WERI-Rb-1 (cell line): Measurements from ENCODE around the gene ADARB2.

Experiments used
- DNase-seq: peaks from one replicate; pipeline ENCODE4 v3.0.0-alpha.2; 2020
- H3K27ac ChIP-seq: fragments of 250-450 bp; sonication (Bioruptor Pico); 2 replicates; pipeline ENCODE4 v1.5.1; 2020; ENCODE audit warnings: mild to moderate bottlenecking, moderate library complexity
- H3K27me3 ChIP-seq: fragments of 250-450 bp; sonication (Bioruptor Pico); 2 replicates; pipeline ENCODE4 v1.5.1; 2021; ENCODE audit warnings: mild to moderate bottlenecking, low read depth, moderate library complexity; ENCODE audit not compliant: insufficient read depth, severe bottlenecking
- H3K36me3 ChIP-seq: fragments of 250-450 bp; sonication (Bioruptor Pico); 2 replicates; pipeline ENCODE4 v1.5.1; 2020; ENCODE audit warnings: mild to moderate bottlenecking, moderate library complexity
- H3K4me3 ChIP-seq: 2 replicates; pipeline ENCODE4 v1.5.1; 2011; ENCODE audit warnings: low read depth, mild to moderate bottlenecking, control low read depth, low read length
- H3K9me3 ChIP-seq: fragments of 250-450 bp; sonication (Bioruptor Pico); 2 replicates; pipeline ENCODE4 v1.5.1; 2021; ENCODE audit warnings: mild to moderate bottlenecking, moderate library complexity; ENCODE audit not compliant: severe bottlenecking
- TF ChIP-seq, protein P1 (sequence below): IDR thresholded peaks from 2 replicates; pipeline ENCODE4 v1.5.1; 2011; ENCODE audit warnings: low read depth, mild to moderate bottlenecking, control low read depth, inconsistent platforms, low read length

The ADARB2 gene

DNA sequence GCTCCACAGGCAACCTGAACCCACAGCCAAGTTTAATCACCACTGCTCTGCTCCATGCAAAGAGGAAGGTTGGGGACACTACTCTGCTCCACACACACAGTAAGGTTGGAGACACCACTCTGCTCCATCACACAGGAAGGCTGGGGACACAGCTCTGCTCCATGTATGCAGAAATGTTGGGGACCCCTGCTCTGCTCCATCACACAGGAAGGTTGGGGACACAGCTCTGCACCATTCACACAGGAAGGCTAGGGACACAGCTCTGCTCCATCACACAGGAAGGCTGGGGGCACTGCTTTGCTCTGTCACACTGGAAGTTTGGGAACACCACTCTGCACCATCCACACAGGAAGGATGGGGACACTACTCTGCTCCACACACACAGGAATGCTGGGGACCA lies 14.8 kb upstream of the ADARB2 start:
- no peak for DNase-seq

DNA sequence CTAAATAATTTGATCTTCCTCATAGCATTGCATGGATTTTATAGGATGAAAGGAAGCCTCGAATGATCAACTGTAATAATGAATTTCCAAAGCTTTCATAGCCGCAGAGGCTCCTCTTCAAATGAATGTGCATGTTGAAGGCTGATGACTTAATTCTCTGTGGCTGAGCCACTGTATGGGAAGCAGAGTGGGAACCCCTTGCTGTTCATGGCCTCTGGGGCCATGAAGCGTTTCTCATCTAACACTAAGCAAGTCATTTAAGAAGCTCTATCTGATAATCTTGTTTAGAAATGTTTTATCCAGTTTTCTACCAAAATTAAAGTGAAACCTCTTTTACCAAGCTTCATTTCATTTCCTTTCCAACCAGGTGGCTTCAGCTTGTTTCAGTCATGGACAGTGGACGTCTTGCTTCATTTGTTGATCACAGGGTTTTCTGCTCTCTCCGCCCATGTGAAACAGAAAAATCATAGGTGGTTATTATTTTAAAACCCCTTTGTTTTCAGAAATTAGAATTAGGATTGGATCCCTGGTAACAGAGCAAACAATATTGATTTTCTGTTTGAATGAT lies 10.3 kb upstream of the ADARB2 start:
- Histone ChIP-seq H3K27ac (no peak overlapping the region), H3K36me3 (no peaks in the 10 kb centered on the region), H3K4me3 (no peak overlapping the region), H3K9me3 (no peaks in the 10 kb centered on the region), H3K27me3 (no peaks in the 10 kb centered on the region)
- no peak for DNase-seq
- TF ChIP-seq, protein P1, sequence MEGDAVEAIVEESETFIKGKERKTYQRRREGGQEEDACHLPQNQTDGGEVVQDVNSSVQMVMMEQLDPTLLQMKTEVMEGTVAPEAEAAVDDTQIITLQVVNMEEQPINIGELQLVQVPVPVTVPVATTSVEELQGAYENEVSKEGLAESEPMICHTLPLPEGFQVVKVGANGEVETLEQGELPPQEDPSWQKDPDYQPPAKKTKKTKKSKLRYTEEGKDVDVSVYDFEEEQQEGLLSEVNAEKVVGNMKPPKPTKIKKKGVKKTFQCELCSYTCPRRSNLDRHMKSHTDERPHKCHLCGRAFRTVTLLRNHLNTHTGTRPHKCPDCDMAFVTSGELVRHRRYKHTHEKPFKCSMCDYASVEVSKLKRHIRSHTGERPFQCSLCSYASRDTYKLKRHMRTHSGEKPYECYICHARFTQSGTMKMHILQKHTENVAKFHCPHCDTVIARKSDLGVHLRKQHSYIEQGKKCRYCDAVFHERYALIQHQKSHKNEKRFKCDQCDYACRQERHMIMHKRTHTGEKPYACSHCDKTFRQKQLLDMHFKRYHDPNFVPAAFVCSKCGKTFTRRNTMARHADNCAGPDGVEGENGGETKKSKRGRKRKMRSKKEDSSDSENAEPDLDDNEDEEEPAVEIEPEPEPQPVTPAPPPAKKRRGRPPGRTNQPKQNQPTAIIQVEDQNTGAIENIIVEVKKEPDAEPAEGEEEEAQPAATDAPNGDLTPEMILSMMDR: no peak

More for the DNA sequence above, 14.8 kb upstream of the ADARB2 start:
- TF ChIP-seq, protein P1: no peak
- Histone ChIP-seq H3K27ac (no peak overlapping the region), H3K4me3 (no peak overlapping the region), H3K27me3 (no peaks in the 10 kb centered on the region), H3K36me3 (no peaks in the 10 kb centered on the region), H3K9me3 (no peaks in the 10 kb centered on the region)

DNA sequence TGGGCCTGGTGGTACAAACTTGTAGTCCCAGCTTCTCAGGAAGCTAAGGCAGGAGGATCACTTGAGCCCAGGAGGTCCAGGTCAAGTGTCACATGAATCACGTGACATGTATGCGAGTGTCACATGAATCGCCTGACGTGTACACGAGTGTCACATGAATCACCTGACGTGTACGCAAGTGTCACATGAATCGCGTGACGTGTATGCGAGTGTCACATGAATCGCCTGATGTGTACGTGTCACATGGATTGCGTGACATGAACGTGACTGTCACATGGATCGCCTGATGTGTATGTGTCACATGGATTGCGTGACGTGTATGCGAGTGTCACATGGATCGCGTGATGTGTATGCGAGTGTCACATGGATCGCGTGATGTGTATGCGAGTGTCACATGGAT lies 9.5 kb upstream of the ADARB2 start:
- no peak for DNase-seq
- Histone ChIP-seq H3K9me3 (no peaks in the 10 kb centered on the region), H3K27me3 (no peaks in the 10 kb centered on the region), H3K4me3 (no peak overlapping the region), H3K27ac (no peak overlapping the region), H3K36me3 (no peaks in the 10 kb centered on the region)
- TF ChIP-seq, protein P1: no peak

DNA sequence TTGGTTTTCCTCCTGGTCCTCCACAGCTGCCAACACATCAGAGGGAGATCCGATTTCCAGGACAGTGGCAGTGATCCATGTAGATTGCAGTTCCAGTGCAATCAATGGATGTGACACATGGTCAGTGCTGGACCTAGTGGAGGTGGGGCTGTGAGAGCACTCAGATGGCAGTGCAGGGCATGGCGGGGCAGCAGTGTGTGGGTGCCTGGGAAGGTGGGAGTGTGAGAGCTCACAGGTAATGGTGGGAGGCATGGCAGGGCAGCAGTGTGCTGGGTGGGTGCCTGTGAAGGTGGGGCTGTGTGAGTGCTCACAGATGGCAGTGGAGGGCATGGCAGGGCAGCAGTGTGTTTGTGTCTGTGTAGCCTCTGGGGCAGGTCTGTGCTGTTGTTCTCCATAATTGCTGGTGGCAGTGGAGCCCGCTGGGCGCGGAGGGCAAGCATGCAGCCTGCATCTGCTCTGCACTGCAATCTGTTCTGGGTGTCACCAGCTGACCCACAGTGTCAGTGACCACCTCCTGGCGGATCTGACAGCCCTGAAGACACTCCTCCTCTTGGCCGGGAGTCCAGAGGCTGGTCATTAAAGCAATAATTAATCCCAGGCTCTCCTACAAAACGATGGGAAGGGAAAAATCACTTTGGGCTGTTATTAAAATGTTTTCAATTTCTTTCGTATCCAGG lies 8.6 kb upstream of the ADARB2 start:
- Histone ChIP-seq H3K27me3 (no peaks in the 10 kb centered on the region), H3K36me3 (no peaks in the 10 kb centered on the region), H3K4me3 (no peak overlapping the region), H3K9me3 (no peaks in the 10 kb centered on the region), H3K27ac (no peak overlapping the region)
- no peak for DNase-seq
- TF ChIP-seq, protein P1: no peak

DNA sequence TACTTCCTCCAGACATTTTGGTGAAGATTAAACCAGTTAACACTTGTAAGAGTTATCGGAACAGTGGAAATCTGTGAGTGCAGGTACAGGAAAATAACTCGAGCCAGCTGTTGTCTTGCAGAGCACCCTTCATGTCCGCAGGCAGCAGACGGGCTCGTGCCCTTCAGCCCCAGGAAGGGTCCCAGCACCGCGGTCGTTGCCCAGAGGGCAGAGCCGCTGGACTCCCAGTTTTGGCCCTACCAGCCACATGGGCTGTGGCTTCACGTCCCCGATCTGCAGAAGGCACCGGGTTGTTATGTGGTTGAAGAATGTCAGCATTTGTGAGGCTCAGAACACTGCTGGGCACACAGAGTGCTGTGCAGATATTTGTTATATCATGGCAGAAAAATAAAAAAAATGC lies 7.2 kb upstream of the ADARB2 start:
- no peak overlapping the region for H3K27ac ChIP-seq

More for the DNA sequence above, 7.2 kb upstream of the ADARB2 start:
- TF ChIP-seq, protein P1: no peak
- no peaks in the 10 kb centered on the region for H3K27me3 ChIP-seq
- no peak overlapping the region for H3K4me3 ChIP-seq
- no peaks in the 10 kb centered on the region for H3K36me3 ChIP-seq
- H3K9me3 ChIP-seq: no peaks in the 10 kb centered on the region
- DNase-seq: no peak
